ENCODE data around the gene ZNF83.
"Not testable (repeated sequence)": the region's sequence is repeated elsewhere in the genome, so short reads cannot be mapped to it uniquely, and the experiment has no call there.

Gene ZNF83

GRCh38 chr19:52638601-52639000 is 446 bp upstream of the ZNF83 start:
- FAIRE-seq: no peak

DNA sequence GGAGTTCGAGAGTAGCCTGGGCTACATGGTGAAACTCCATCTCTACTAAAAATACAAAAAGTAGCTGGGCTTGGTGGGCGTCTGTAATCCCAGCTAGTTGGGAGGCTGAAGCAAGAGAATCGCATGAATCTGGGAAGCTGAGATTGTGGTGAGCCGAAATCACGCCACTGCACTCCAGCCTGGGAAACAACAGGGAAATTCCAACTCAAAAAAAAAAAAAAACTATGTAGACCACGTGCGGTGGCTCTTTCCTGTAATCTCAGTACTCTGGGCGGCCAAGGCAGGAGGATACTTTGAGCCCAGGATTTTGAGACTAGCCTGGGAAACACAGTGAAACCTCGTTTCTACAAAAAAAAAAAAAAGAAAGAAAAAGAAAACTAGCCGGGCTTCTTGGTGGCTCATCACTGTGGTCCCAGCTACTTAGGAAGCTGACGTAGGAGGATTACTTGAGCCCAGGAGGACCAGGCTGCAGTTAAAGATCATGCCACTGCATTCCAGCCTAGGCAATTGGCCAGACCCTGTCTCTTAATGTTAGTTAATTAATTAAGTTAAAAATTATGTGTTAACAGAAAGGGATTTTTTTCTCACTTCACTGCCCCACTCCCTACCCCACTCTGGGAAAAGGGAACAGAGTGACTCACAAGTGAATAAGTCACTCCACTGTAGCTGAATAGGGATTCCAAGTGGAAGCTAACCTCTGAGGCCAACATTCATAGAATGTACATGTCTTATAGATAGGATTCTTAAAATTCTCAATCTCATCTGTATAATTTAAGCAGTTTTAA is 2.2 kb downstream of the ZNF83 start:
- FAIRE-seq: no peak

DNA sequence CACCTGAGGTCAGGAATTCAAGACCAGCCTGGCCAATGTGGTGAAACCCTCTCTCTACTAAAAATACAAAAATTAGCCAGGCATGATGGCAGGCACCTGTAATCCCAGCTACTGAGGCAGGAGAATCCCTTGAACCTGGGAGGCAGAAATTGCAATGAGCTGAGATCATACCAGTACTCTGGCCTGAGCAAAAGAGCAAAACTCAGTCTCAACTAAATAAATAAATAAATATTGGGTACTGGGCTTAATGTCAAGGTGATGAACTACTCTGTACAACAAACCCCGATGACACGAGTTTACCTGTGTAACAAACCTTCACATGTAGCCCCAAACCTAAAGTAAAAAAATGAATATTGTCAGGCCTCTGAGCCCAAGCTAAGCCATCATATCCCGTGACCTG is 10.7 kb downstream of the ZNF83 start:
- not testable (repeated sequence) for FAIRE-seq

GRCh38 chr19:52626915-52627314 is 11.2 kb downstream of the ZNF83 start:
- no peak for FAIRE-seq

GRCh38 chr19:52622261-52622660 is 15.9 kb downstream of the ZNF83 start:
- no peak for FAIRE-seq

GRCh38 chr19:52621376-52621775 is 16.8 kb downstream of the ZNF83 start:
- no peak for FAIRE-seq

- no peak for FAIRE-seq
These were observed 24.8 kb downstream of the ZNF83 start for GRCh38 chr19:52613299-52613906.

- FAIRE-seq: no peak
These were observed 34.5 kb downstream of the ZNF83 start for GRCh38 chr19:52603558-52604207.

- FAIRE-seq: no peak
These were observed 35.2 kb downstream of the ZNF83 start for GRCh38 chr19:52602941-52603340.

DNA sequence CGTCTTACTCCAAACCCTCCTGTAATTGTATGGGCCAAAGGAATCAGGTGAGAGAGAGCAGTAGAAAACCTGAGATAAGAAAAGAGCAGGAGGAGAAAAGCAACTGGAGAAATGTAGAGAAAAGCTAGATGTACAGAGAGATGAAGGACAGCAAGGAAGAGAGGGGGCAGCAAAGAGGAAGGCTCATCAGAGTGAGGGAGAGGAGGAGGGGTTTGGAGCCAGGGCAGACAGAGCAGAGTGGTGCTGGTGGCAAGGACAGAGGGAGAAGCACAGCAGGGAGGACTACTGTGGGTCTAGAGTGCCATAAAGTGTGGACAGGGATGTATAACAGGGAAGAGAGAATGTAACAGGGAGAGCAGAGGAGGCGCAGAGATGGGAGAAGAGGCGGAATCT is 36.2 kb downstream of the ZNF83 start:
- FAIRE-seq: not testable (repeated sequence)

- no peak for FAIRE-seq
These were observed 36.9 kb downstream of the ZNF83 start for GRCh38 chr19:52601025-52601973.

GRCh38 chr19:52600639-52601024 is 37.5 kb downstream of the ZNF83 start:
- no peak for FAIRE-seq

GRCh38 chr19:52599241-52599640 is 38.9 kb downstream of the ZNF83 start:
- FAIRE-seq: no peak

- FAIRE-seq: not testable (repeated sequence)
These were observed 44.7 kb downstream of the ZNF83 start for GRCh38 chr19:52593441-52593840.

- FAIRE-seq: no peak
These were observed 45.9 kb downstream of the ZNF83 start for GRCh38 chr19:52592301-52592700.

DNA sequence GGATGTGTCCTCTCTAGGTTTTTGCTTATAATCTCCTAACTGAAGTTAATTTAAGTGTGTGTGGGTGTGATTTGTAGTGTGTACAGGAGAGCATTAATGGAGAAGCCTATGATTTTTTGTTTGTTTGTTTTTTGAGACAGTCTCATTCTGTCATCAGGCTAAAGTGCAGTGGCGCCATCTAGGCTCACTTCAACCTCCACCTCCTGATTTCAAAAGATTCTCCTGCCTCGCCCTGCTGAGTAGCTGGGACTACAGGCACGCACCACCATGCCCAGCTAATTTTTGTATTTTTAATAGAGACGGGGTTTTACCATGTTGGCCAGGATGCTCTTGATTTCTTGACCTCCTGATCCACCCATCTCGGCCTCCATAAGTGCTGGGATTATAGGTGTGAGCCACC is 47.4 kb downstream of the ZNF83 start:
- no peak for FAIRE-seq

GRCh38 chr19:52585604-52586003 is 52.6 kb downstream of the ZNF83 start:
- no peak for FAIRE-seq

DNA sequence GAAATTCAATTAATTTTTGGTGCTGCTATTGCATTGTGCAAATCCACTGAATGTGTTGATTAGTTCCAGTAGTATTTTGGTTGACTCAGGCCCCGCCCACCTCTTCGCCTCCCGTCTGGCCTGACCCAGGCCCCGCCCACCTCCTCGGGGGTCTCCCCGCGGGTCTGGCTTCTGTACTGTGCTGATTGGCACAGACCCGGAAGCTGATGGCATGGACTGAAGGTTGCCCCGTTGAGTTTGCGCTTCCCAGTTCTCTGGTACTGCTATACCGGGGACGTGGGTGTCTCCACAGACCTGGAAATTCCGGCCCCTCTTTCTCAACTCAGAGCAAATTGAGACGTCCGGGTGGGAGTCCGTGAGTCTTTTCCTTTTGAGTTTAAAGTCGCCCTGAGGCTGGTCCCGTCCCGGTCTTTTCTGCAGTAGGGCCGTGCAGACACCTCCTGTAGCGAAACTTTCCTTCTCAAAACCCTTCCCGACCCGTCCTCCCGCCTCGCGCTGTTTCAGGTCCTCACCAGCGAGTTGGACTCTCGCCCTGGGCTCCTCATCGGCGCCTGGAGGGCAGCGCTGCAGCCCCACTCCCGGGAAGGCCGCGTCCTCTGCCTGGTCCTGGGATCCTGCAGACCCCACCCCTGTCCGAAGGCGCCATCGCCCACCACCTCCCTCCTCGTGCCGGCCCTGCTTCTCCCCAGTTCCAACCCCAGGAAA is 53.3 kb downstream of the ZNF83 start:
- no peak for FAIRE-seq

GRCh38 chr19:52570000-52570861 is 67.9 kb downstream of the ZNF83 start, which contains the start of gene ZNF701:
Gene ZNF701, plus strand, starts transcription at chr19:52570287. Its CDS starts 3,861 bp downstream, at chr19:52574148.
- no peak for FAIRE-seq

DNA sequence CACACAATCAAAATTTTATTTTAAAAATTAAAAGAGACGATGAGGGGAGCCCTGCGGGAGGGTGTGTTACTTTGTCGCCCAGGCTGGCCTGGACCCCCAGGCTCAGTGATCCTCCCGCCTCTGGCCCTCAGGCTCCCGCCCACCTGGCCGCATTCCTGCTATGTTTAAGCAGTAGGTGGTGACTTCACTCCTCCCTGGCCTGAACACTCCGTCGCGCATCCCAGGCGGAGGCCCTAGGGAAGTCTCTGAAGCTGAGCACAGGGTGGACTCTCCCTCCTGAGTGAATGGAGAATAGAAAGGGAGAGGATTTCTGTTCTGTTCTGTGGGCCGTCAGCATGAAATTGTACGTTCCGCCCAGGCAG is 68.5 kb downstream of the ZNF83 start:
- FAIRE-seq: not testable (repeated sequence)

DNA sequence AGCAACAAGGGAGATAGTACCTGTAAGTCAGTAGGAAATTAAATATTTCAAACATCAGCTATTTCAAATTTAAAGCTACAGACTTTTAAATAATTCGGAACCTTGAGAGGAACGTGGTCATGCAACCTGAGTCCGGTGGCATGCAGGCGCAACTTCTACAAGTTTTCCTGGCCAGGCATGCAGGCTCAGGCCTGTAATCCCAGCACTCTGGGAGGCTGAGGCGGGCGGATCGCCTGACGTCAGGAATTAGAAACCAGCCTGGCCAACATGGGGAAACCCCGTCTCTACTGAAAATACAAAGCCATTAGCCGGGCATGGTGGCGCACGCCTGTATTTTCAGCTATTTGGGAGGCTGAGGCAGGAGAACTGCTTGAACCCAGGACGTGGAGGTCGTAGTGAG is 70.2 kb downstream of the ZNF83 start:
- FAIRE-seq: no peak

All from G401.6 (cell line).